Loucy (cell line): ENCODE results near the gene TFPT.

Experiments
- H2AFZ ChIP-seq: fragments of 200-600 bp; sonication (generic); 2 replicates; pipeline ENCODE4 v1.6.0; 2016; ENCODE audit warnings: antibody characterized with exemption, mild to moderate bottlenecking, low read length, moderate library complexity
- H3F3A ChIP-seq: fragments of 200-600 bp; 2 replicates; pipeline ENCODE4 v1.6.0; 2016; ENCODE audit warnings: antibody characterized with exemption, low read depth, mild to moderate bottlenecking
- H3K27me3 ChIP-seq: fragments of 200-600 bp; sonication (generic); 2 replicates; pipeline ENCODE4 v1.6.1; 2014; ENCODE audit warnings: low read length, mild to moderate bottlenecking; ENCODE audit not compliant: insufficient read depth, poor library complexity, severe bottlenecking
- H3K36me3 ChIP-seq: fragments of 200-600 bp; sonication (generic); 2 replicates; pipeline ENCODE4 v1.6.1; 2016; ENCODE audit warnings: low read length; ENCODE audit not compliant: insufficient read depth
- H3K4me1 ChIP-seq: fragments of 200-600 bp; sonication (generic); 2 replicates; pipeline ENCODE4 v1.5.1; 2014; ENCODE audit warnings: low read length, mild to moderate bottlenecking; ENCODE audit not compliant: insufficient read depth, poor library complexity, severe bottlenecking
- H3K4me2 ChIP-seq: fragments of 200-600 bp; sonication (generic); 2 replicates; pipeline ENCODE4 v1.6.0; 2014; ENCODE audit warnings: antibody characterized with exemption, low read length, low read depth, mild to moderate bottlenecking; ENCODE audit not compliant: poor library complexity, severe bottlenecking
- H3K4me3 ChIP-seq: fragments of 200-600 bp; sonication (generic); 2 replicates; pipeline ENCODE4 v1.5.1; 2014; ENCODE audit warnings: low read length, mild to moderate bottlenecking, mixed read lengths; ENCODE audit not compliant: poor library complexity, severe bottlenecking
- H3K79me2 ChIP-seq: fragments of 200-600 bp; sonication (generic); 2 replicates; pipeline ENCODE4 v1.6.1; 2014; ENCODE audit warnings: low read length; ENCODE audit not compliant: insufficient read depth
- H3K9ac ChIP-seq: fragments of 200-600 bp; sonication (generic); 2 replicates; pipeline ENCODE4 v1.6.0; 2014; ENCODE audit warnings: mild to moderate bottlenecking, low read depth, low read length, moderate library complexity; ENCODE audit not compliant: poor library complexity, severe bottlenecking
- H3K9me2 ChIP-seq: fragments of 200-600 bp; sonication (generic); replicated peaks from 2 replicates; pipeline ENCODE4 v1.6.1; 2016; ENCODE audit warnings: low read depth, low read length, mixed read lengths
- H3K9me3 ChIP-seq: fragments of 200-600 bp; sonication (generic); 2 replicates; pipeline ENCODE4 v1.6.1; 2014; ENCODE audit warnings: mild to moderate bottlenecking, antibody characterized with exemption, low read length, low read depth; ENCODE audit not compliant: insufficient read depth
- H4K20me1 ChIP-seq: fragments of 200-600 bp; sonication (generic); 2 replicates; pipeline ENCODE4 v1.6.0; 2014; ENCODE audit warnings: antibody characterized with exemption, low read length, mild to moderate bottlenecking; ENCODE audit not compliant: insufficient read depth, poor library complexity, severe bottlenecking
- CTCF ChIP-seq: fragments of 200-600 bp; sonication (generic); conservative IDR thresholded peaks from 2 replicates; pipeline ENCODE4 v1.5.1; 2014; ENCODE audit warnings: mild to moderate bottlenecking, antibody characterized with exemption, low read length
- EZH2phosphoT487 ChIP-seq: fragments of 200-600 bp; IDR thresholded peaks from 2 replicates; pipeline ENCODE4 v1.6.1; 2018; ENCODE audit warnings: antibody characterized with exemption, mild to moderate bottlenecking, moderate library complexity, borderline replicate concordance

Gene TFPT

GRCh38 chr19:54073829-54074228 is 41.6 kb downstream of the TFPT start:
- H3K27me3 ChIP-seq: no peaks in the 10 kb centered on the region
- H3K36me3 ChIP-seq: no peaks in the 10 kb centered on the region
- H3K79me2 ChIP-seq: no peaks in the 10 kb centered on the region
- H3K9ac ChIP-seq: no peak overlapping the region
- no peaks in the 10 kb centered on the region for H3F3A ChIP-seq
- H3K4me2 ChIP-seq: no peak overlapping the region
- no peaks in the 10 kb centered on the region for H3K4me1 ChIP-seq
- no peak overlapping the region for H2AFZ ChIP-seq
- no peak overlapping the region for H3K4me3 ChIP-seq
- no peak for TF ChIP-seq EZH2phosphoT487
- TF ChIP-seq CTCF: no peak
- H3K9me2 ChIP-seq: no peaks in the 10 kb centered on the region
- no peaks in the 10 kb centered on the region for H3K9me3 ChIP-seq
- no peaks in the 10 kb centered on the region for H4K20me1 ChIP-seq

GRCh38 chr19:54069470-54069869 is 46.0 kb downstream of the TFPT start:
- Histone ChIP-seq H2AFZ (no peak overlapping the region), H4K20me1 (no peaks in the 10 kb centered on the region), H3K4me1 (no peaks in the 10 kb centered on the region), H3F3A (no peaks in the 10 kb centered on the region), H3K27me3 (no peaks in the 10 kb centered on the region), H3K9me3 (no peaks in the 10 kb centered on the region), H3K4me3 (no peak overlapping the region), H3K36me3 (no peaks in the 10 kb centered on the region), H3K9ac (no peak overlapping the region), H3K9me2 (no peaks in the 10 kb centered on the region), H3K79me2 (no peaks in the 10 kb centered on the region), H3K4me2 (no peak overlapping the region)
- TF ChIP-seq EZH2phosphoT487 (no peak), CTCF (no peak)

- Histone ChIP-seq H3K4me3 (no peak within 1 kb of the TSS), H3K9me3 (no peaks in the 10 kb centered on the region), H2AFZ (no peak within 1 kb of the TSS), H3K4me1 (no peaks in the 10 kb centered on the region), H3K9me2 (no peaks in the 10 kb centered on the region), H4K20me1 (no peaks in the 10 kb centered on the region), H3F3A (no peaks in the 10 kb centered on the region), H3K27me3 (no peaks in the 10 kb centered on the region), H3K9ac (no peak within 1 kb of the TSS), H3K4me2 (no peak within 1 kb of the TSS), H3K36me3 (no peaks in the 10 kb centered on the region), H3K79me2 (no peaks in the 10 kb centered on the region)
- no peak for TF ChIP-seq EZH2phosphoT487
- no peak for TF ChIP-seq CTCF
These were observed 51.9 kb downstream of the TFPT start, which contains the start of gene VSTM1 for GRCh38 chr19:54063350-54064116. TSS of gene VSTM1 (minus strand) at chr19:54063897. CDS start at chr19:54063777, 120 bp downstream.
